ENCODE data around the gene DDX11.
"Not testable (repeated sequence)": the region's sequence is repeated elsewhere in the genome, so short reads cannot be mapped to it uniquely, and the experiment has no call there.

The DDX11 gene

DNA sequence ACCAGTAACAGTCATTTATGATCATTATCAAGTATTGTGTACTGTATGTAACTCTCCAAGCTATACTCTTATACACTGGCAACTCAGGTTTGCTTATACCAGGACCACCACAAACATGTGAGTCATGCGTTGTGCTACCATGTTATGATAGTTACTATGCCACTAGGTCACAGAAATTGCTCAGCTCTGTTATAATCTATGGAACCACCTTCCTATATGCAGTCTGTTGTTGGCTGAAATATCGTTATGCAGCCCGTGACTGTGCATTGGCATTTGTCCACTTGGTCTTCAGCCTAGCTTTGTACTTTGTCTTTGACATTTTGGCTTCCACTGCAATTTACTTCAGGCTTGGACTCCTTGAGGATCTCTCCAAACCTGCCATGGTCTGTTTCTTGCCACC, 7.5 kb upstream of the DDX11 start:
- not testable (repeated sequence) for DNase-seq (ENCODE audit: low read depth in 2 of 2)

DNA sequence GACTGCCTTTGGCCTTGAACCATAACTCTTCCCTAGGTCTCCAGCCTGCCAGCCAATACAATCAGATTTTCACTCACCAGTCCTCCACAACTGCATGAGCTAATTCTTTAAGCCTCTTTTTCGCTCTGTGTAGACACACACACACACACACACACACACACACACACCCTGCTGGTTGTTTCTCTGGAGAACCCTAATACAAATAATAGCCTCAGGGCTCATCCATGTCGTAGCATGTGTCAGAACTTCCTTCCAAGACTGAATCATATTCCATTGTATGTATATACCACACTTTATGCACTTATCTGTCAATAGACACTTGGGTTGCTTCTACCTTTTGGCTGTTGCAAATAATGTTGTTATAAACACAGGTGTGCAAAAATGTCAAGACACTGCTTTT, 6.0 kb upstream of the DDX11 start:
- not testable (repeated sequence) for DNase-seq (ENCODE audit: low read depth in 2 of 2)

DNA sequence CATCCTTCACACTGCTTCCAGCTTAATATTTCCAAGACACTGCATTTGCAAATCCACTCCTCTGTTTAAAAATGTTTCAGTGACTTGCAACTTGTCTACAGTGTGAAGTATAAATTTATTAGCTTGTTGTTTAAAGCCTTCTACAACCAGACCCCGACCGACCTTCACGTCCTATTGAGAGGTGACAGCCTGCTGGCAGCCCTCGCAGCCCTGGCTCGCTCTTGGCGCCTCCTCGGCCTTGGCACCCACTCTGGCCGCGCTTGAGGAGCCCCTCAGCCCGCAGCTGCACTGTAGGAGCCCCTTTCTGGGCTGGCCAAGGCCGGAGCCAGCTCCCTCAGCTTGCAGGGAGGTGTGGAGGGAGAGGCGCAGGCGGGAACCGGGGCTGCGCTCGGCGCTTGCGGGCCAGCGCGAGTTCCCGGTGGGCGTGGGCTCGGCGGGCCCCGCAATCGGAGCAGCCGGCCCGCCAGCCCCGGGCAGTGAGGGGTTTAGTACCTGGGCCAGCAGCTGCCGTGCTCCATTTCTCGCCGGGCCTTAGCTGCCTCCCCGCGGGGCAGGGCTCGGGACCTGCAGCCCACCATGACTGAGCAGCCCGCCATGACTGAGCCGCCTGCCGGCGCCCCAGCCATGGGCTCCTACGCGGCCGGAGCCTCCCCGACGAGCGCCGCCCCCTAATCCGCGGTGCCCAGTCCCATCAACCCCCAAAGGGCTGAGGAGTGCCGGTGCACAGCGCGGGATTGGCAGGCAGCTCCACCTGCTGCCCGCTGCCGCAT, 2.5 kb upstream of the DDX11 start:
- DNase-seq (ENCODE audit: low read depth in 2 of 2): not testable (repeated sequence)

DNA sequence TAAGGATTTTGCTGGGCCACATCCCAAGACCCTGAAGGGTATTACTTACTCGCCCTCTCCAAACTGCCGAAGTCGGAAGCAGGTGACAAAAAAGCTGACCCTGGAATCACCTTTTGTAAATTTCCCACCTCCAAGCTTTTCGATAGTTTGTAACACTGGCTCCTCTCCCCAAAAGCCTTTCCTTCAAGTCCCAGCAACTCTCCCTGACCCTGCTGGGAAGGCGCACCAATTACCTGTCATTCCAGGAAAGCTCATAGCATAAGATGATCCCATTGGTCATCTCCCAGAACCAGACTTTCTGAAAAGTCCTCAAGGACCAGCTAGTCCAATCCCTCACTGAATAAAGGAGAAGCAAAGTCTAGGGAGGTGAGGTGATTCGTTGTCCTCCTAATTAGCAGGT, 698 bp upstream of the DDX11 start:
- not testable (repeated sequence) for DNase-seq (ENCODE audit: low read depth in 2 of 2)

DNA sequence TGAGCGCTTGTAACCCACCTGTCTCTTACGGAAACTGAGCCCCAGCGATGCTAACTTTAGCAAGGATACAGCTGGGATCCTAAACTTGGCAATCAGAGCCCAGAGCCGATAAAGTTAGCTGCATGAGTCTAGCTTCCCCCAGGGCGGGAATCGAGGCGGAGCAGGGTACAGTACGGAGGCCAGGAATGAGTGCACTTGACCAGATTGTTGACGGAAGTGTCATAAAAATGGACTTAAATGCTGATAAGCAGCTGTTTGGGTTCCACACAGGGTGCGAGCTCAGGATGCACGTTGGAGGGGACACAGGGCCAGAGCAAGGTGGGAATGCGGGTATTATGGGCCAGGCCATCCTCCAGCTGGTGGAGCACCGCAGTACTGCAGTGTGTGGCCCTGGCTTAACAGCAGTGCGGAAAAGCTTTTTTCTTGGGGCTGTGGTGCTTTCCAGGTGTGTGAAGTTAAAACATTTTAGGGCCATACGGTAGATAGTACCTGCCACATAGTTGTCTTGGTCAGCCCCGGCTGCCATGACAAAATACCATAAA, 744 bp downstream of the DDX11 start:
- not testable (repeated sequence) for DNase-seq (ENCODE audit: low read depth in 2 of 2)

DNA sequence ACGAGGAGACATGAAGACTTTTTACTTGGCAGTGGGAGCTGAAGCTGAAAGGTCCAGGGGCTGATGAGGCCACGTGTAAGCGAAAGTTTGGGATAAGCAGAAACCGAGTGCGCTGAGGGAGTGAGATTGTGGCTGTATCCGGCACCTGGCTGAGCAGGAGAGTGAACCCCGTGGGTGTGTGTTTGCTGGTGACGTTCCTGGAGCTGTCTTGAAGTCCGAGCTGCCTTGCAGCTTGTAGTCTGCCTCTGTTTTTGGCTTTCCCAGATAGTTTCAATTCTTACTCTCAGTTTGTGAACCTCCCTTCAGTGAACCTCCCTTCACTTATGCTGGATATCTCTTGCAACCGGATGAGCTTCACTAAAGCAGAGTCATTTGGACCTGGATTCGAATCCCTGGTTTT, 2.5 kb downstream of the DDX11 start:
- not testable (repeated sequence) for DNase-seq (ENCODE audit: low read depth in 2 of 2)

DNA sequence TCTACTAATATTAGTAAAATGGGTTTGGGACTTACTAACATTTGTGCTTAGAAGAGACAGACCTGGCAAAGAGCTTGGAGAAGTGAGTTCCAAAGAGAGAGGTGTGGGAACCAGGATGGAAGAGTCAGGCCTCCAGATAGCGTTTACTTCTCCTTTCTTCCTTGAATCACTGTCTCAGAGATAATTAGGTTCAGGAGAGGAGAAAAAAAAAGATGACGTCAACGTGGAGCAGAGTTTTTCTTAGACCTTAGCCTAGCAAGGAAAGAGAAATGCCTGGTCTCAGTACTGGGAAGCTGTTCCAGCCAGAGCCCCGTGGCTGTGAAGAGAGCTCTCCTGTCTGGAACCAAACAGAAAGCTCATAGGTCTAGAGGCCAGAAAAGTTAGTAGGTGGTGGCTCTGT, 3.4 kb downstream of the DDX11 start:
- DNase-seq (ENCODE audit: low read depth in 2 of 2): not testable (repeated sequence)

DNA sequence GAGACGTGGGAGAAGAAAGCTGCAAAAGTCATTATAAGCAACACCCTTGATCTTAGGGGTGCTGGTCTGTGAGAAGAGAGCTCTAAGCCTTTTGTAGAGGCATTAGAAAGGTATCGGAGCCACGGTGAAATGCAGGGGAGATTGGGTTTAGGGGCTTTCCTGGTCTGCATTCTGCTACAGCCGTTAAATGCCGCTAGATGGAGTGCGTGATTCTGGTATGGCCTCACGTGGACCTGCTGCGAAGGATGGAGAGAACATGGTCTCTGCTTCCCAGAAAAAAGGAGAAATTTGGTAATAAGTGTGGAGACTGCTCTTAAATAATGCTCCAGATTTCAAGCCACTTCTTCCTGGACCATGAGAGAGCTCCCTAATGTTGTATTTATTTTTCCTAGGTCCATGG, 4.3 kb downstream of the DDX11 start:
- DNase-seq (ENCODE audit: low read depth in 2 of 2): not testable (repeated sequence)

DNA sequence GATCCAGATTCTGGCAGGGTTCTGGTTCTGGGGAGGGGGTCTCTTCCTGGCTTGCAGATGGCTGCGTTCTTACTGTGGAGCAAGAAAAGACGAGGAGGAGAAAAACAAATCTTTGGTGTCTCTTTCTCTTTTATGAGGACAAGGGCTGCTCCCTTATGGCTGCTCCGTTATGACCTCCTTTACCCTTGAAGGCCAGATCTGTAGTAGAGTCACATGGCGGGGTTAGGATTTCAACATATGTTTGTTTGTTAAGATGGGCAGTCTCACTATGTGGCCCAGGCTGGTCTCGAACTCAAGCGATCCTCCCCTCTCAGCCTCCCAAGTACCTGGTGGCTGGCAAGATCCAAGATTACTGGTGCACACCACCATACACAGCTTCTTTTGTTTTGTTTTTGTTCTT, 5.8 kb downstream of the DDX11 start:
- DNase-seq (ENCODE audit: low read depth in 2 of 2): not testable (repeated sequence)

DNA sequence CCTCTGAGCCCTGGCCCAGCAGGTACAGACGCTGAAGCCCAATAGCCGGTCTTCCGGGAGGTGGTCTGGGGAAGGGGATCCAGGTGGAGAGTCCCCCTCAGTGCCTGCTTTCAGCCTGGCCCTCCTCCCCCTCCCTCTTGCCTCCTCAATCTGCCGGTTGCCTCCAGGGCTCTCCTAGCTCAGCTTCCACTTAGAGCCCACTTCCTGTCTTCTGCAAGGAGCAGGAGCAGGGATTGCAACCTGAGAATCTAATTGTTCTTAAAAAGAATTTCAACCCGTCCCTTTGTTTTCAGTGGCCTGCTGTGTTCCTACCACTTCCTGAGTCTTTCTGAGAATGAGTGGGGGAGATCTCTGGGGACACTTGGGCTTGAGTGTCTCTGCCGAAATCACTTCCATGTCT, 6.6 kb downstream of the DDX11 start:
- not testable (repeated sequence) for DNase-seq (ENCODE audit: low read depth in 2 of 2)

DNA sequence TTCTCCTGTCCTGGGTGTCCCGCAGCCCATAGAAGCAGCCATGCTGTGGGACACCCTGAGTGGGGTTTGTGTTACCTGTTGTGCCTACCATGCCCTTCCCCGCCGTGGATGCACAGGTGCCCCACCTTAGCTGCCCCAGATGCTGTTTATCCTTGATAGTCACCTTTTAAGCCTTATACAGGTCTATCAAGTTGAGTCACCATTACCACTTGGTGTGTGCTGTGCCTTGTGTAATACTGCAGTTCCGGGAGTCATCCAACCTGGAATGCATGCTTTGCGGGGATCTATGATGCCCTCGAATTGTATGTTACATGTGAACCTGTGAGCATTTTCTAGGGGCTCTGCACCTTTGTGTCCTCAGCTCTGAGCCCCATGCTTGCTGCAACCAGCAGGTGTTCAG, 7.6 kb downstream of the DDX11 start:
- DNase-seq (ENCODE audit: low read depth in 2 of 2): not testable (repeated sequence)

DNA sequence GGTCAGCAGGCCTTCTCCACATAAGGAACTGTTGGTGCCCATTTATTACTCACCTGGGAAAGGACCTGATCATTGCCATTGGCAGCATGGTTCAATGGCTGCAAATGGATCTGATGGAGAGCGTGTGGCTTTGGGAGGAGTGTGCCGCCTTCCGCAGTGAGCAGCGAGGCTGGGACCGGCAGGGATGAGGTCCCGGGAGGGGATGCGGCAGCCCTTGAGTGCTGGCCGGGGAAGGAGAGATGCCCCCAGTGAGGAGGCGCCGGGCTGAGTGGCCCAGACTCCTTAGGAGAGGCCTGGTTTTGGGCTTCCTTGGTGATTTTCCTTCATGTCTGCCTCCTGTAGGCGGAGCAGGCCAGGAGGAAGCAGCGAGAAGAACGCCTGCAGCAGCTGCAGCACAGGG, 10.6 kb downstream of the DDX11 start:
- not testable (repeated sequence) for DNase-seq (ENCODE audit: low read depth in 2 of 2)

DNA sequence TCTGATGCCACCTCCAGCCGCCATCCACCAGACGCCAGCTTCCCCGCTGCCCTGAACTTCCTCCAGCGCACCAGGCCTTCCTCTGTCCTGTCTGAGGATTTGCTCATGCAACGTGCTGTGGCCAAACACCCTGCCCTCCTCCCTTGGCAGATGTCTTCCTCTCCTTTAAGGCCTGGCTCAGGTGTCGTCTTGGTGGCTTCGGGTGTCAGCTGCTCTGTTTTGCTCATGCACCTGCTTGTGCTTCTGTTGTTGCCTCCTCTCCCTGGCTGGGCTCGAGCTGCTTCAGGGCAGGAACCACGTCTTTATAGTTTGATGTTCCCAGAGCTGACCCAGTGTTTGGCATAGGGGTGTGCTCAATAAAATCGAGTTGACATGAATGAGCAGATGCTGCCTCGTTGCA, 12.4 kb downstream of the DDX11 start:
- DNase-seq (ENCODE audit: low read depth in 2 of 2): not testable (repeated sequence)

DNA sequence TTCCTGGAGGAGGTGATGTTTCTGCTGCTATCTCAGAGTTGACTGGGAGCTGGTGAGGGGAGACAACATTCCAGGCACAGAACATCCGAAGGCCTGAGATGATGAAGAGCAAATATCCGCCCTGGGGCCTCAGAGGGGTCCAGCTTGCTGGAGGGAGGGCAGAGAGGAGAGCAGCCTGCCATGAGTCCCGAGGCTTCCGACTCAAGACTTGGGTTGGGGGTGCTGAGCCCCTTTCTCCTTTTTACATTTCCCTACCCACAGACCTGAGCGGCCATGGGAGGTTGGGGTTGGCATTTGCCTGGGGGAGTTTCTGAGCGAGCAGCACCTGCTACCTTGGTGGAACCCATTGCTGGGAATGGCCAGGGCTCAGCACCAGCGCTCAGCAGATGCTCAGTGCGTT, 13.8 kb downstream of the DDX11 start:
- not testable (repeated sequence) for DNase-seq (ENCODE audit: low read depth in 2 of 2)

DNA sequence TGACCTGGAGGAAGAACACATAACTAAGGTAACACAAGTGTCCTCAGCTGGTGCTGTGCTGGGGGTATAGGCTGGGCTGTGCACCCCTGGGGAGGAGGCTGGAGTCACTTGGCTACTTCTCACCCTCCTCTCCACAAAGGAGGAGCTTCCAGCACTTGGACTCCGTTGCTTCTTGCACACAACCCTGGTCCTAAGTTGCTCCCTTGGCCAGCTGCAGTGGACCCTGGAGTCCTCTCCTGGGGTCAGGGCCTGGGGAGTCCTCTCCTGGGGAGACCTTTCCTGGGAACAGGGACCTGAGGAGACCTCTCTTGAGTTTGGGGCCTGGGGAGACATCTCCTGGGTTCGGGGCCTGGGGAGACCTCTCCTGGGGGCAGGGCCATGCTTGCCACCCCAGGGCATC, 14.3 kb downstream of the DDX11 start:
- DNase-seq (ENCODE audit: low read depth in 2 of 2): not testable (repeated sequence)

DNA sequence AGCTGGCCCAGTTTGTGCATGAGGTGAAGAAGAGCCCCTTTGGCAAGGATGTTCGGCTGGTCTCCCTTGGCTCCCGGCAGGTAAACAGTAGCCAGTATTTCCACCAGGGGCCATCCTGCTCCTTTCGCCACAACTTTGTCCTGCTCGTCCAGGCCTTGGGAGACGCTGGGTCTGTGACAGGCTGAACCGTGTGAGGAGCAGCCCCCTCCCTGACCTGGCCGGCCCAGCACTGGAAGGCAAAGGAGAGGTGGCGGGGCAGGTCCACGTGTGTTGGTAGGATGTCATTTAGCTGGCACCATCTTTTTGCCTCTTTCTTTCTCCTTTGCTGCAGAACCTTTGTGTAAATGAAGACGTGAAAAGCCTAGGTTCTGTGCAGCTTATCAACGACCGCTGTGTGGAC, 15.4 kb downstream of the DDX11 start:
- no peak for DNase-seq (ENCODE audit: low read depth in 2 of 2)

DNA sequence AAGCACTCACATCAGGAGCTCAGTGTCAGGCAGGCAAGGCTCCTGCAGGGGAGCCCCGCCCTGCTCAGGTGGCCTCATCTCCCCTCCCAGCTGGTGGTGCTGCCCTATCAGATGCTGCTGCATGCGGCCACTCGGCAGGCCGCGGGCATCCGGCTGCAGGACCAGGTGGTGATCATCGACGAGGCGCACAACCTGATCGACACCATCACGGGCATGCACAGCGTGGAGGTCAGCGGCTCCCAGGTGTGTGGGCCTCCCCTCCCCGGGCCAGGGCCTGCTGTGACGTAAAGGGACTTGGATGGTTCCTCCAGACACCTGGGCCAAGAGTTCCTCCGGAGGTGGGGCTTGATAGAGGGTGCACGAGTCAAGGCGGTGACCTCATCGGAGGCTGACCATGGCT, 18.0 kb downstream of the DDX11 start:
- not testable (repeated sequence) for DNase-seq (ENCODE audit: low read depth in 2 of 2)

DNA sequence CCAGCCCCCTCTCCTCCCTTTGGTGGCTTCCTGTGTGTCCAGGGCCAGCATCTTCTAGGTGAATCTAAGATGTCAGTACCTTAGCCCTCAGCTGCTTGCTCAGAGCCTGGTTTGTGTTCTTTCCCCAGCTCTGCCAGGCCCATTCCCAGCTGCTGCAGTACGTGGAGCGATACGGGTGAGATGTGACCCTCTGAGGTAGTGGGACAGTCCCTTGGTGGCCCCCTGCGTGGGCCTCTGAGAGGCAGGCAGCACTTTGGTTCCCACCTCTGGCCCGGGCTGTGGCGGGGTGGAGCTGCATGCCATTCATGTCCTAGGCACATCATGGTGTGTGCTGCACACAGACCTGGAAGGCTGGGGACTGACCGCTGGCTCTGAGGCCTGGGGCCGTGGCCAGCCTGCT, 19.1 kb downstream of the DDX11 start:
- DNase-seq (ENCODE audit: low read depth in 2 of 2): not testable (repeated sequence)

DNA sequence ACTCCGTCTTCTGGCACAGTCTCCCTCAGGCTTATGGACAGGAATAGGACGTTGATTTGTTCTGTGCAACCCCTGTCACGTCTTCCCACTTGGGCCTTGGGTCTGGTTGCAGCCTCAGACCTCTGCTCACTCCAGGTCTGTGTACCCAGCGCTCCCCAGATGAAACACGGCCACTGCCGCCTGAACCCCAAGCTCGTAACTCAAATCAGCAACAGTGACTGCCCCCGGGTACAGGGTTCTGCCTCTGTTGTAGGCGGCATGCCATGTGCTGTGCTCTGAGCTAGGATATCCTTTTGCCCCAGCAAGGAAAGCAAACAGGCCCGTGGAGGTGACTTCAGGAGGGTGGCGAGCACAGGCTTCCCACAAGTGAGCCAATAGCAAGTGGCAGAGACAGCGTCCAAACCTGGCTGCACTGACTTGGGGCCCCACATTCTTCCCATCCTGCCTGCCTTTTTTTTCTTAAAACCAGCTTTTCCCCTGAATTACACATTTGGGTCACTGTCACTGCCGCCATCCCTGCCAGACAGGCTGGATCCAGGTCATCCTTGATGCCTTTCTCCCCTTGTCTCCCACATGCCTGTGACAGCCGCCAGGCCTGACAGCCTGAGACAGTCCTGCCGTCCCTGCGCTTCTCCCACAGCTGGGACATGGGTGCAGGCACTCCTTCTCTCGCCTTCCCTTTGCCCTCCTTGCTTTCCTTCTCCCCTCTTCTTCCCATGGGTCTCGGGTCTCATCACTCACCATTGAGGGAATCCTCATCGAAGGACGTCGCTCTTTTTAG, 21.6 kb downstream of the DDX11 start:
- DNase-seq (ENCODE audit: low read depth in 2 of 2): not testable (repeated sequence)

DNA sequence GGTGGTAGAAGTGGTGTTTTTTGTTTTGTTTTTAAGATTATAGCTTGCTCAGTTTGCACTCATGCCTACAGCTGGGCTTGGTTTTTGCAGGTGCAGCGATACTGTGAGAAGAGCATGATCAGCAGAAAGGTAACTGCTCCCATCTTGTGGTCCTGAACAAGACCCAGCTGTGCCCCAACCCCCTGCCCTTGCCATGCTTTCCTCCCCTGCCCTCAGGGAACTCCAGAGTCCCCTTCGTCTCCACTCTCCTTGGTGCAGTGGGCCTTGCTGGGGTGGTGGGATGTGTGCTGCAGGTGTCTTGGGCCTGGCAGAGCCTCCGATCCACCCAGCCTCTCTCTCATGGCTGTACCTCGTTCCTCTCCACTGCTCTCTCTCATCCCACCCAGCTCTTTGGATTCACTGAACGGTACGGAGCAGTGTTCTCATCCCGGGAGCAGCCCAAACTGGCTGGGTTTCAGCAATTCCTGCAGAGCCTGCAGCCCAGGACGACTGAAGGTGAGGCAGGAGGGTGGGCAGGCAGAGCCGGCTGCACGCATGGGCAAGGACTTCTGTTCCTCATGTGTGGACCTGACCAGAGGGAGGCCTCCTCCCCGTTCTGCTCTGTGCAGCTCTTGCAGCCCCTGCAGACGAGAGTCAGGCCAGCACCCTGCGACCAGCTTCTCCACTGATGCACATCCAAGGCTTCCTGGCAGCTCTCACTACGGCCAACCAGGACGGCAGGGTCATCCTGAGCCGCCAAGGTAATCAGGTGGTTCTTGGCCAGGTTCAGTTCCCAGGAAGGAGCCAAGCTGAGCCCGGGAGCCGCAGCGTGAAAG, 22.8 kb downstream of the DDX11 start:
- DNase-seq (ENCODE audit: low read depth in 2 of 2): not testable (repeated sequence)

DNA sequence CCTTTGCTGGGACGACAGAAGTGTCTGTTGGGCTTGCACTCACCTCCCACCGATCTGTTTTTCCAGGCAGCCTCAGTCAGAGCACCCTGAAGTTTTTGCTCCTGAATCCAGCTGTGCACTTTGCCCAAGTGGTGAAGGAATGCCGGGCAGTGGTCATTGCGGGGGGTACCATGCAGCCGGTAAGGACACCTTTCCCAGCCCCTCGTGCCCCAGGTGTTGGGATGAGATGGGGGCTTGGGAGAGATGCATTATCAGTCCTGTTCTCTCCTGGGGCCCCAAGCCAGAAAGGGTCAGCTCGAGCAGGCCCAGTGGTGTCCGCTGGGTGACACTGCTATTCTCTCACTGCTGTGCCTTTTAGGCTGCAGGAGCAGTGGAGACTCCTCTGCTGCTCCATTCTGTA, 24.2 kb downstream of the DDX11 start:
- DNase-seq (ENCODE audit: low read depth in 2 of 2): not testable (repeated sequence)

DNA sequence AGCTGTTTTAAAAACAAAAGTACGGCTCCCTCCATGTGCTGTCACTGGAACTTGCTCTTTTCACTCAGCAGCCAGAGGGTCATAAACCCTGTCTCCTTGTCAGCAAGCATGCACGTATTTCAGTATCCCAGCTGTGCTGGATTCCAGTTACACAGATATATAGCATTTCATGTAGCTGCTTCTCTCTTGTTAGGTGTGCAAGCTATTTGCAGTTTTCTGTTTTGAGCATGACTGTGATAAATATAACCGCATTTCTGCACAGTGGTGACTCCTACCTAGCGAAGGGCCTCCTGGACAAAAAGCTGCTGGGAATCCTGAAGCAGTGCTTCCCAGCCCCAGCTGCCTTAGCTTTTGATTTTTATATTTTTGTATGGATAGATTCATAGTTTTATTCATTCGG, 24.7 kb downstream of the DDX11 start:
- DNase-seq (ENCODE audit: low read depth in 2 of 2): not testable (repeated sequence)
